Measurements from ENCODE around the gene RANBP9.

RANBP9 gene

GRCh38 chr6:13679996-13680395 lies 31.6 kb downstream of the RANBP9 start:
- DNase-seq (ENCODE audit: low read depth in 3 of 3, low spot score in 1 of 3) = no peak

GRCh38 chr6:13678255-13678983 lies 33.2 kb downstream of the RANBP9 start:
- DNase-seq (ENCODE audit: low read depth in 3 of 3, low spot score in 1 of 3) = no peak

GRCh38 chr6:13677878-13678254 lies 33.8 kb downstream of the RANBP9 start:
- no peak for DNase-seq (ENCODE audit: low read depth in 3 of 3, low spot score in 1 of 3)

DNA sequence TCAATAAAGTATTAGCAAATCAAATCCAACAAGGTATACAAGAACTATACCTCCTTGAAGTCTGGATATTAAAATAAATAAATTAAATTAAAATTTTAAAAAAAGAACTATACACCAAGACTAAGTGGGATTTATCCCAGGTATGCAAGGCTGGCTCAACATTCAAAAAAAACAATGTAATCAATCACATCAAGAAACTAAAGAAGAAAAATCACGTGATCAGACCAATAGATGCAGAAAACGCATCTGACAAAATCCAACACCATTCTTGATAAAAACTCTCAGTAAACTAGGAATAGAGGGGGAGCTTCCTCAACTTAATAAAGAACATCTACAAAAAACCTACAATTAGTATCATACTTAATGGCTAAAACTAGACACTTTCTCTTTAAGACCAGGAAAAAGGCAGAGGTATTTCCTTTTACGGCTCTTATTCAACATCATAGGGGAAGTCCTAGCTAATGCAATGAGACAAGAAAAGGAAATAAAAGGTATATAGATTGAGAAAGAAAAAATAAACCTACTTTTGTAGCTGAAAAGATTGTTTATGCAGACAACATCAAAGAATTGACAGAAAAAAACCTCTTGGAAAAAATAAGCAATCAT lies 35.0 kb downstream of the RANBP9 start:
- DNase-seq (ENCODE audit: low read depth in 3 of 3, low spot score in 1 of 3) = no peak

- no peak for DNase-seq (ENCODE audit: low read depth in 3 of 3, low spot score in 1 of 3)
Observed at GRCh38 chr6:13674533-13675190, 37.0 kb downstream of the RANBP9 start.

DNA sequence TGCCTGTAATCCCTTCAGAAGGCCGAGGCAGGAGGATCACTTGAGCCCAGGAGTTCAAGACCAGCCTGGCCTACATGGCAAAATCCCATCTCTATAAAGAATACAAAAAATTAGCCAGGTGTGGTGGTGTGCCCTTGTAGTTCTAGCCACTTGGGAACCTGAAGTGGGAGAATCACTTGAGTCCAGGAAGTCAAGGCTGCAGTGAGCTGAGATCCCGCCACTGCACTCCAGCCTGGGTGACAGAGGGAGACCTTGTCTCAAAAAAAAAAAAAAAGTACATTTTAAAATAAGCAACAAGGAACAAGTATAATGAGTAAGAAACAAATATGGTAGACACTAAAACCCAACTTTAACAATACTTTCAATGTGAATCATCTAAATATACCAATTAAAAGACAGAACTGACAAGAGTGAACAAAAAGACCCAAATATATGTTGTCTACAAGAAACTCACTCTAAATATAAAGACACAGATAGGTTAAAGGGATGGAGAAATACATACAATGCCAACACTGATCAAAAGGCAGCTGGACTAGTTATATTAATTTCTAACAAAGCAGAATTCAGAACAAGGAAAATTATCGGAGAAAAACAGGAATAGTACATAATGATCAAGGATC lies 37.7 kb downstream of the RANBP9 start:
- no peak for DNase-seq (ENCODE audit: low read depth in 3 of 3, low spot score in 1 of 3)

GRCh38 chr6:13673368-13673767 lies 38.3 kb downstream of the RANBP9 start:
- no peak for DNase-seq (ENCODE audit: low read depth in 3 of 3, low spot score in 1 of 3)

DNA sequence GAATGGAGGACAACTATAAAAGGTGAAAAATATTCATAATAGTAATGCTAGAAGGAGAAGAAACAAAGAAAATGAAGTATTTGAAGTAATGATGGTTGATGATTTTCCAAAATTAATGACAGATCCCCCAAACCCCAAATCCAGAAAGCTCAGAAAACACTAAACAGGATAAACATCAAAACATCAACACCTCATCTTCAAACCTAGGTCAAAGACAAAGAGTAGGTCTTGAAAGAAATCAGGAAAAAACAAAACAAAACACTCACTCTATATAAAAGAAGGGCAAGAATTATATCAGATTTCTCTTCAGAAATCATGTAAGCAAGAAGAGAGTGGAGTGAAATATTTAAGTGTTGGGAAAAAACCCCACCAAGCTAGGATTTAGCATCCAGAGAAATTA lies 38.7 kb downstream of the RANBP9 start:
- DNase-seq (ENCODE audit: low read depth in 3 of 3, low spot score in 1 of 3) = no peak

GRCh38 chr6:13671548-13672127 lies 40.0 kb downstream of the RANBP9 start:
- DNase-seq (ENCODE audit: low read depth in 3 of 3, low spot score in 1 of 3) = no peak

- no peak for DNase-seq (ENCODE audit: low read depth in 3 of 3, low spot score in 1 of 3)
Observed at GRCh38 chr6:13669476-13669875, 42.2 kb downstream of the RANBP9 start.

GRCh38 chr6:13668291-13668928 lies 43.2 kb downstream of the RANBP9 start:
- DNase-seq (ENCODE audit: low read depth in 3 of 3, low spot score in 1 of 3) = no peak

GRCh38 chr6:13667655-13668054 lies 44.0 kb downstream of the RANBP9 start:
- no peak for DNase-seq (ENCODE audit: low read depth in 3 of 3, low spot score in 1 of 3)

DNA sequence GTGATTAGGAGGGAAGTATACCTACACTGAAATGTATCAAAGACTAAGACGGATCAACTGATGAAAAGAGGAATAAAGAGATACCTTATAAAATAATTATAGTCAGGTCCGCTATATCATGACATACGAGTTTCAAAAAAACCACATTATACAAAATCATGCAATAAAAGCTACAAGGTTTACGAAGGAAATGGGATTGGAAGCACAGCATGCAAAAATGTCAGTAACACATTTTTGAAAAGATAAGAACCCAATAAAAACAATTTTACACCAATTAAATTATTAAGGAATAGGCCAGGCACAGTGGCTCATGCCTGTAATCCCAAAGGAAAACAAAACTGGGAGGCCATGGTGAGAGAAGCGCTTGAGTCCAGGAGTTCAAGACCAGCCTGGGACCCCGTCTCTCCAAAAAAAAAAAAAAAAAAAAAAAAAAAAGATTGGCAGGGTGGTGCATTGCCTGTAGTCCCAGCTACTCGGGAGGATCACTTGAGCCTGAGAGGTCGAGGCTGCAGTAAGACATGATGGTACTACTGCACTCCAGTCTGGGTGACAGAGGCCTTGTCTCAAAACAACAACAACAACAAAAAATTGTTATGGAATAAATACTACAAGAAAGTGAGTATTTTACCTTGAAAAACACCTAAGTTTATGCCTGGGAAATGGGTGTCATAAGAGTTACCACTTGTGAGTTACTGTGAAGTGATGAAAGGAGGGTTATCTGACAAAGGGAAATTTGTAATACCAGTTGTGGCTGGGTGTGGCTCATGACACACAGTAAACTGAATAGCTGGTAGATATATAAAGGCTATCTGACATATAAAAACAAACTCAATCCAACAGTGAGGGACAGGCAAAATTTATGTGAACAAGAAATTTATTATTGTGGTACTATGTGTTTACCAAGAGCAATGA lies 45.2 kb downstream of the RANBP9 start:
- DNase-seq (ENCODE audit: low read depth in 3 of 3, low spot score in 1 of 3) = no peak

GRCh38 chr6:13664703-13665352 lies 46.8 kb downstream of the RANBP9 start:
- DNase-seq (ENCODE audit: low read depth in 3 of 3, low spot score in 1 of 3) = no peak

DNA sequence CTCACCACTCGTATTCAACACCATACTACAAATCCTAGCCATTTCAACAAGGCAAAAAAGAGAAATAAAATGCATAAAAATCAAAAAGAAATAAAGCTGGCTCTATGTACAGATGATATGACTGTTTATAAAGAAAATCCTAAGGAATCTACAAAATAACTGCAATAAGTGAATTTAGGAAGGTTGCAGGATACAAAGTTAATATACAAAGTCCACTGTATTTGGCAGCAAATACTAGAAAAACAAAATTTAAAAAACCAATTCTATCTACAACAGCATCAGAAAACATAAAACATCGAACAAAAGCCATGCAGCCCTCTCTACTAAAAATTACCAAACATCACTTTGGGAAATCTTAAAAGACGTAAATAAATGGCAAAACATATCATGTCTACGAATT lies 47.6 kb downstream of the RANBP9 start:
- no peak for DNase-seq (ENCODE audit: low read depth in 3 of 3, low spot score in 1 of 3)

- DNase-seq (ENCODE audit: low read depth in 3 of 3, low spot score in 1 of 3) = no peak
Observed at GRCh38 chr6:13662651-13663334, 48.8 kb downstream of the RANBP9 start.

GRCh38 chr6:13661647-13662046 lies 50.0 kb downstream of the RANBP9 start:
- no peak for DNase-seq (ENCODE audit: low read depth in 3 of 3, low spot score in 1 of 3)

GRCh38 chr6:13660893-13661292 lies 50.7 kb downstream of the RANBP9 start:
- DNase-seq (ENCODE audit: low read depth in 3 of 3, low spot score in 1 of 3) = no peak

DNA sequence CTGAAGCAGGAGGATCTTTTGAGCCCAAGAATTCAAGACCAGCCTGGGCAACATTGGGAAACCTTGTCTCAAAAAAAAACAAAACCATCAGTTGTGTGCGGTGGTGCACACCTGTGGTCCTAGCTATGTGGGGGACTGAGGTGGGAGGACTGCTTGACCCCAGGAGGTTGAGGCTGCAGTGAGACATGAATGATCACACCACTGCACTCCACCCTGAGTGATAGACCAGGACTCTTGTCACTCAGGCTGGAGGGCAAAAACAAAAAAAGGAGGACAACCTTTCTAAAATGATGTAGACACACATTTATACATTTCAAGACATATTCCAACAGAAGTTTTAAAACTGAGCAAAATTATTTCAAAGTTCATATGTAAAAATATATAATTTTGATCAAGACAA lies 51.4 kb downstream of the RANBP9 start:
- DNase-seq (ENCODE audit: low read depth in 3 of 3, low spot score in 1 of 3) = no peak

Measured in stimulated activated CD4-positive, alpha-beta T cell treated with anti-CD3 and anti-CD28 coated beads, TNF-alpha, amount 100 ng/mL, for 1 hour (primary cell).